G401 (cell line): ENCODE results near the gene CTSV. TPM values are rescaled to one million over a fixed set of nuclear protein-coding genes. Genes with fewer than 3 reads are reported as not detected.
"Not testable (repeated sequence)": the region's sequence is repeated elsewhere in the genome, so short reads cannot be mapped to it uniquely, and the experiment has no call there.

Experiments used
- DNase-seq: peaks from one replicate; pipeline ENCODE4 v3.0.0-alpha.2; 2015; ENCODE audit warnings: low spot score
- in situ Hi-C: cut with HindIII; loops from 2 replicates; pipeline ENCODE4 v1.10.0; 2016; ENCODE audit warnings: low sequenced_read_pairs, mixed read lengths
- total RNA-seq: library from RNA; depleted of rRNA; stranded (reverse); fragments of >200 nt; shearing (Covaris generic); gene quantifications from 2 replicates; pipeline ENCODE4 v1.2.3, GENCODE V29; 2014

The CTSV gene
- total RNA-seq, 1 experiment from 2014 or later: 18.6 TPM

DNA sequence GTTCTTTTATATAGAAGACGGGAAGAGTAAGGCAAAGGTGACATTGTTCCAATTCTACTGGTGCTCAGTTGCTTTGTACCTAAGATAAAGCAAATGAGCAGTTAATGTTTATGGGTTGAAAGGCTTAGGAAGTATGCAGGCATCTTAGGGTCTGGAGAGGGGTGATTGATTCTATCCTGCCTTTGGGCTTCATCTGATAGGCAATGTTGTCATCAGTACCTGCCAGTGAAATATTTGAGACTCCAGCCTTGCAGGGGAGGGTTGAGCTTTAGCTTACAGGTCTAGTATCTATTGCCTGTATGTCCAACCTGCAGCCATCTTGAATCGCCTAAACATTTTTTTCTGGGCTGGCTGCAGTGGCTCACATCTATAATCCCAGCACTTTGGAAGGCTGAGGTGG, 13.8 kb upstream of the CTSV start:
- DNase-seq: no peak
- in situ Hi-C loops: no loop called here

DNA sequence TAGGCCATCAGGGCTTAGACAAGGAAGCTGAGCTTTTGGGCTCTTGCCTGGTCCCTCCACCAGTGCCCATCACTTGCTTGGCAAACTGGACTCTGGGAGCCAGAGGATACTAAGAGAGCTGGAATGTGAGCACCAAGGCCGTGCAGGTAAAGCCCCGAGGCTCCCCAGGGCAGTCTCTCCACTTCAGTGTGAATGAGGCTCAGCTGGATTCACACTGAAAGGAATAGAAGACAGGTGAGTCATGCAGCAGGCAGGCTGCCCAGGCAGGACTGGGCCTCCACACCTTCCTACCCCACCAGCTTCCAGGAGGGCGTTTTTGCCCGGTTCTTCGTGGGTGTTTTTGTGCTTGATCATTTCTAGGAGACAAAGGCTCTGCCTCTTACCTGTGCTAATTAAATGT, 7.3 kb upstream of the CTSV start:
- no peak for DNase-seq
- in situ Hi-C loops: no loop called here

DNA sequence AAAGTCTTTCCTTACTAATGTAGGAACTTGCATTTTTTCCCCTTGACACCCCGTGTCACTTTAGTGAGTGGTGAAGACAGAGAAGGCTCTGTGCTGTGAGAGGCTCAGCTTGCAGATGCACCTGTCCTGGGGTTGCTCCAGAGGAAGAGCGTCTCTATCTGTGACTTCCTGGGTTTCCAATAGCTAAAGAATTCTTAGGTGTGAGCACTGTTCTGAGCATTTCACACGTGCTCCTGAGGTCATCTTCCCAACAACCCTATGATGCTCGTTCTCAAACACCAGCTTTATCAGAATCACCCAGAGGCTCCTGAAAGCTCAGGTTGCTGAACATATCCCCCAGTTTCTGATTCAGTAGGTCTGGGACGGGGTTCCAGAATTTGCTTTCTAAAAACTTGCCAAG, 6.4 kb upstream of the CTSV start:
- DNase-seq: no peak
- in situ Hi-C loops: no loop called here

DNA sequence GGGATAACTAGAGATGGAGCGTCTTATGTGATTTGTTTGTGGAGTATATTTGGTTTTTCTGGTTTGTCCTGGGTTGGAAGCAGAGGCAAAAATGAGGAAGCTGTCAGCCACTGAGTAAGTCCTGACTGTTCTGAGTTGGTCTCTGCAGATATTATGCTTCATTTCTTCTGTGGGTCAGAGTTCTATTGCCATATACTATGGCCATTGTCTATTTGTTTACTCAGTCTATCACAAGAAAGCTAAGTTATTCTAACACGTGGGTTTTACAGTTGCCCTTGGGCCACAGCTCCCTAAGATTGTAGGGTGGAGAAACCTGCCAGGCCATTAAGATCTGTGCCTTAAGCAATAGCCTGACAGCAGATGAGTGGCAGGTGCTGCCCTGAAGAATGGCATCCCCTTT, 3.0 kb upstream of the CTSV start:
- in situ Hi-C loops: no loop called here

DNA sequence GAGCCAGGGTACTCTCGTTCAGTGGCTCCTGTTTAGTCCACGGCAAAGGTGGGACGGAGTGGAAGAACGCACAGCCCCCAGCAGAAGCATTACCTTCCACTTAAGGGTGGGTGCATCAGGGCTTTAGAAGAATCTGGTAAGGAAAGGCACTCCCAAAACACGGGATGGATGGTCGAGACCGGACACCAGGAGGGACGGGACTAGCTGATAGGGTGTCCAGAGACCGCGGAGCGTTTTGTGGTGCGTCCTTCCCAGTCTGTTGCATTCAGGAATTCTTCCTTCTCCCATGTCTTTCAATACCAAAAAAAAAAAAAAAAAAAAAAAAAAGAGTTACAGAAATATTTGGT, 545 bp upstream of the CTSV start:
- in situ Hi-C loops: no loop called here
- peak; percentile 1 for DNase-seq

More for the DNA sequence above, 3.0 kb upstream of the CTSV start:
- no peak for DNase-seq

DNA sequence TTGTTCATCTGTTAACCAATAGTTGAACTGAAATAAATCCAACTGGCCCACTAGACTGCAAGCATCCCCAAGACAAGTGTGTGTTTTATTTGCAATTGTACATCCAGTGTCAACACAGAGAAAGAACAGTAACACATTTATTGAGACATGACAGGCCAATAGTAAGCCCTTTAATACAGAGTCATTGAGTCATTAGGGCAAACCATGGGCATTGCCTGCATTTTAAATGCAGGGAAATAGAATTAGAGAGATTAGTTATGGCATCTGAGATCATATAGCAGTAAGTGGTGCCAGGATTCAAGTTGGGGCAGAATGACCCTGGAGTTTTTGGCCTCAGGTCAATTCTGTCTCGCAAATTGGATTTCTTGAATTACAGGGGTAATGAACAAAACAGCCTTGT, 15.4 kb downstream of the CTSV start:
- DNase-seq, in situ Hi-C loops: not testable (repeated sequence)

DNA sequence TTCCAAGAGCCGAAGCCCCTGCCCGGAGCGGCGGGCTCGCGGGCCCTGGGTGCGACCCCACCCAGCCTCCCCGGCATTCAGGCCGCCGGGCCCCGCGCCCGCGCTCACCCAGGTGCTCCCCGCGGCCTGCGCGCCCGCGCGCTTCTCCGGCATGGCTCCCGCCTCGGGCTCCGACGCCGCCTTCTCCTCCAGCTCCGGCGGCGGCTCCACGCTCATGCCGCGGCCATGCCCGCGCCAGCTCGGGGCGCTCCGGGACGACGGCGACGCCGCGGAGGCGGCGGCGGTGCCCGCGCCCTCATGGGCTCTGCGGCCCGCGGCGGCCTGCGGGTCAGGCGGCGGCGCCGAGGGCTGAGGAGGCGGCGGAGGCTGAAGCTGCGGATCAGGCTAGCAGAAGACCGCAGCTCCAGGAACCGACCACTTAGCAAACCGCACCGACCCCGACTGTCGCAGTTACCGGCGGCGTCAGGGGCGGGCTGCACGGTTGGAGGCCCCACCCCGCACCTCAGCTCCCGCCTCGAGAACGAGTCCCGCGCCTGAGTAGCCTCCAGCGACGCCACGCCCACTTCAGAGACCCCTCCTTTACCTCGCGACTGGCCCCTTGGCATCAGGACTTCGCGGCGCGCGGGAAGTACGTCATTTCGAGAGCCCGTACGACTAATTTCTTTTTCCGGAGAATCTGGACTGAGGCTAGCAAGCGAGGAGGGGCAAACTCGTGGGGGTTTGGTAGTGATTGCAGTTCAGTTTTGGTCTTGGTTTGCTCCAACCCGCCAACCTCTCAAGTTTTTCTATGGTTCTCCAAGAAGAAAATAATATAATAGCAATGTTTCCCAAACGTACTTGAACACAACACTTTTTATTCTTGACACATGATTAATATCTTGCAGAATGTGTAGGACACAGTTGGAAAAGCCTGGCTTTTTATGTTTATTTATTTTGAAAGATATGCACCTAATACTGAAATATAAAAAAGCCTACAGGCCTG, 25.5 kb downstream of the CTSV start:
- in situ Hi-C loops: not testable (repeated sequence)
- peak; percentile 83 for DNase-seq

DNA sequence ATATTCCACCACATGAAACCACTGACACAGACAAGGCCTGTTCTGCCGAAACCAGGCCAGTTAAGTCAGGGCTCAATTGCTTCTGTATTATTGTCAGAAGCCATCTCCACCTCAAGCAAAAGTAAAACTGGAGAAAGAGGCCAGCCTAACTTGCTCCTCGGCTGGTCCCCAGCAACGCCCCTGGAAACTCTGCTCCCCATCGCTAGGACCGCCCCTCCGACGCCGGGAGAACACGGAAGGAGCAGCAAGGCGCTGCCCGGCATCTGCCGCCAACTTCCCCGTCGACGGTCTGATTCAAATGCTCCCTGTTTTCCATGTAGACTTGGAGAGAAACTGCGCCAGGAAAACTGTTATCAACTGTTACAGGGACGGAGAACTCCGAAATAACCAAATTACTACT, 26.3 kb downstream of the CTSV start:
- DNase-seq: peak; percentile 2
- in situ Hi-C loops: not testable (repeated sequence)

DNA sequence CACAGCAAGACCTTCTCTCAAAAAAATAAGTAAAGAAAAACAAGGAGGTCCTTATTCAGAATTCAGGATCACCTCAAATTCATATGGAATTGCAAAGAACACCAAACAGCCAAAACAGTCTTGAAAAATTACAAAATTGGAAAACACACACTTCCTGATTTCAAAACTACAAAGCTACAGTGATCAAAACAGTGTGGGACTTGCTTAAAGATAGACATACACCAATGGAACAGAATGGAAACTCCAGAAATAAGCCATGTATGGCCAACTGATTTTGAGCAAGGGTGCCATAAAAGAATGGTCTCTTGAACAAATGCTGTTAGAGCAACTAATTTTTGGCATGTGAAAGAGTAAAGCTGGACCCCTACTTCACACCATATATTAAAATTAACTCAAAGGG, 36.7 kb downstream of the CTSV start:
- DNase-seq, in situ Hi-C loops: not testable (repeated sequence)

DNA sequence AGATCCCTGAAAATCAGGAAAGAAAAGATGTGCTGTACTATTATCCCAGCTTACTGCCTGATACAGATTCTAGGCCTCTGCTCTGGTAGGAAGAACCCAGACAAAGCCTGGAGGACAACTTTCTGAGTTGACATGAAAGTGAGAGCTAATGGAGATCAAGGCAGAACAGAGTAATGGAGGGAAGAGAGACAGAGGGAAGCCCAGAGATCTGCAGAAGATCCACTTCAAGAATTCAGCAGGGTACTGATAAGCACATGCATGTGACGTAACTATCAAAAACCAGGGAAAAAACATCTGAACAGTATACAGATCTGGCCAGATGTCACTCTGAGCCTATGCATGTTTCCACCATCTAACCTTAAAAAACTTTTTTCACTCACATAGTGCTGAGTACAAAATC, 37.6 kb downstream of the CTSV start:
- DNase-seq, in situ Hi-C loops: not testable (repeated sequence)

DNA sequence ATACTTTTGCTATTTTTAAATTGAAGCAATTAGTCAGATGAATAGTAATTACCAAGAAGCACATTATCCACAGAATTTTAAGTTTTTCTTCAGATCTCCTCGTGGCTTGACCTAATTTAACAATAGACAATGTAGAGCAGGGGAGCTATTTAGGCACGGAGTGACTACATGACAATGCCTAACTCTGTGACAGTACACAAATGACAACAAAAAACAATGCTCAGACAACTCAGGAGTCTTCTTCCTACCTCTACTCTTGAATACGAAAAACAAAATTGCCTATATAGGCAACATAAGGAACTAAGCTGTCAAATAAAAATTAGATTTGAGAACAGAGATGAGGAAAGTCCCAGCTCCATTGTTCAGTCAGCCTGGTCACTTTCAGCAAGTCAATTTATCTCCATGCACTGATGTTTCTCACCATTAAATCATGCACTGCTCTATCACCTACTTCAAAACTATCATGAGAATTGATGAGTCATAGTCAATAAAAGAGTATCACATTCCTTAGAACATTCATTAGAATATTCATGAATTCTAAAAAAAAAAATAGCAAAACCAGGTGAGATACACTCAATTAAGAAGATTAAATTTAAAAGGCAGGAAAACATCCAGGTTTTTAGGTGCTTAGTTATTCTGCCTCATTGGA, 38.7 kb downstream of the CTSV start:
- in situ Hi-C loops, DNase-seq: not testable (repeated sequence)

DNA sequence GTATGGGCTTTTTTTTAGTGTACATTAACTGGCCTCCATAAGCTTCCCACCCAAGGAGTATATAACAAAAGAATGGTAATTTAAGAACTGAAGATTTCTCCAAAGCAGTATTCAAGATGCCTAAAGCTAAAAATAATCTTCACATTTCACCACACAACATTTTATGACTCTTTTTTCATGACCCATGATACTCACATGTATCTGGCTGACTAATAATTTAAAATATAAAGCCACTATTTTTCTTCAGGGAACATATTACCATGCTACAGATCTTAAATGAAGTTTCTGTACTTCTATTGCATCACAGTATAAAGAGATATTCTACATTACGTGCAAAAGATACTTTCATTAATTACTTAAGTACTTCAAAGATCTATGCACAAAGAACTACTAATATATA, 39.2 kb downstream of the CTSV start:
- DNase-seq, in situ Hi-C loops: not testable (repeated sequence)

DNA sequence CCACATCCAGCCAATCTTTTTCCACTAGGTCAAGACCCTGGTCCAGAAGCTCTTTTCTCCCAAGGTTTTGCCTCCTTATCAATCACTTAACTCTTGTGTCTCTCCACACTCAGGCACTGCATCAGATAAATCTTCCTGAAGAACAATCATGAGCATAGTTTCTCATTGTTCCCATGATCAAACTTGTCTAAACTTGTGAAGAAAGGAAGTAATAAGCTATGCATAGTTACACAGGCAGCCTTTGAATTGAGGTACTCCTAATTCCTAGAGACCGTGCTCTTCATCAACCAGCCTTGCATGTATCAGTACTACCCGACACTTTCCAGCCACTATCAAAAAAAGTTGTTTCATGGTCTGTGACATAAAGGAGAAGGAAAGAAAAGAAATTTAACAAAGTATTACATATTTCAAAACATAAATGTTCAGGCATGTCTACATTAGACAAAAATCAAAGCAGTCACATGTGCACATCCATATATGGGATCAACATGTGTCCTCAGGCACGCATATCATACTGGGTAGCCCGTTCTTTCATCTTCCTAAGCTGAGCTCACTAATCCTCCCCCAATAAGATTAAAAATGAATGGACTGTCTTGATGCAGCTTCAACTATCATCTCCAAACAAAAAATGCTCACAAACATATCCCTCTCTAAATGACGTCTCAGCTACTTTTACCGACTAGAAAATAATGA, 41.8 kb downstream of the CTSV start:
- DNase-seq, in situ Hi-C loops: not testable (repeated sequence)

DNA sequence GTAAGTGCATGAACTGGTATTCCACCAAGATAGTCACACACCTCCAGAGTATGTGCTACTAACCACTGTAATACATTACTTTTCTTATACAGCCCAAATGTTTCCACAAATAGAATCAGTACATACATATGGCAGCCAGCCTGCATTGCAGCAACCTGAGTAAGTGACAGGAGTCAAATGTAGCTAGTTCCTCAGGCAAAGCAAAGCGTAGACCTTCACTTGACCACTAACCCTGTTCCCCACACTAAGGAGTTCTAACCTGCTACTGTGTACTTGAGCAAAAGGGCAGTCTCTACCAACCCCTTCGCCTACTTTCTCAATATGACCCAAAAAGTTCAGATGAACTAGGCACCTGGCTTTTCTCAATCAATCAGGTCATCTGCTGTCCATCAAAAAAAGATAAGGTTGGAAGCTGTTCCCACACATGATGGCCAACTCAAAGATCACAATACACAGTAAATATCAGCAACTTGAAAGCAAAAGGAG, 44.4 kb downstream of the CTSV start:
- in situ Hi-C loops, DNase-seq: not testable (repeated sequence)

DNA sequence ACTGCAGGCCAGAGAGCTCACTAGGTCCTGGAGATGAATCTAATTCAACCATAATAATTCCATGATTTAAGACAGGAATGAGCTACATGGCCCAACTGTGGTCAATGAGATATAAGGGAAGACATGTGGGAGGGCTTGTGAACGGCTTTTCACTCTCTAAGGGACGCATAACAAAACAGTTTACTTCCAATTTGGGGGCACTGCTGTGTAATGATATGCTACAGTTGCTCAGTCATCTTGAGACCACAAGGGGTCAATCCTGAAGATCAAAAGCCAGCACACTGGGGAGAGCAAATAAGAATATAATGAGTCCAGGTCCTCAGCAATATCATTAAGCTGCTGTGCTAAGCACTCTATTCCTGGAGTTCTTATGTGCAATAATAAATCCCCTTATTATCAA, 46.6 kb downstream of the CTSV start:
- DNase-seq, in situ Hi-C loops: not testable (repeated sequence)

DNA sequence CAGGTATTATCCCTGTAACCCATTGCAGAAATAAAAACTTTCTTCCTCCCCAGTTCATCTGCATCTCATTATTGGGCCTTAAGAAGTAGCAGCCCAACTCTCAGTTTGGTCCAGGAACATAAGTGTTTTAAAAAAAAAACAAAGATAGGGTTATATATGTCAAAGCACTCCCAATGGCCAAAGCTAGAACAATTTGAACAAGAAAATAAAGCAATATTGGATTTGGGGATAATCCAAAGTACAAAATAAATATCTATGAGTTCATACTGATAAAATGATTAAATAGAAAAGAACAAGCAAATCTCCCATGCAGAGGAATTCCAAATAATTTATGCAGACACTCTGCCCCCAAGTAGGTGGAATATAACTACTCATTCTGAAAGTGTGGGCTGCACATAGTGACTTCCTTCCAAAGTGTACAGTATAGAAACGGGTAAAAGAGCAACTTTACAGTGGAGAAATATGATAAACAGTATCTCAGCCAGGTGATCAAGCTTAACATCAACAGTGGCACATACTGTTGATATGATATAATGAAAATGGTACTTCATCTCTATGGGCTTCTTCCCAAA, 49.1 kb downstream of the CTSV start:
- in situ Hi-C loops, DNase-seq: not testable (repeated sequence)

DNA sequence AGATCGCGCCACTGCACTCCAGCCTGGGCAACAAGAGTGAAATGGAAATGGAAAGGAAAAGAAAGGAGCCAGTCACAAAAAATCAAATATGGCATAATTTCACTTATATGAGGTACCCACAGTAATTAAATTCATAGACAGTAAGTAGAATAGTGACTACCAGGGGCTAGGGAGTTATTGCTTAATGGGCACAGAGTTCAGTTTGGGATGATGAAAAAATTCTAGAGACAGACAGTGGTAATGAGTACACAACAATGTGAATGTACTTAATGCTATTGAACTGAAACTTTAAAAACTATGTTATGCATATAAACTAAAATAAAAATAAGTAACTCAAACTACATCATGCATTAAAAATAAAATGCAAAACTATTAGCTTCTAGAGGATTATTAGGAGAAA, 54.1 kb downstream of the CTSV start:
- in situ Hi-C loops, DNase-seq: not testable (repeated sequence)

DNA sequence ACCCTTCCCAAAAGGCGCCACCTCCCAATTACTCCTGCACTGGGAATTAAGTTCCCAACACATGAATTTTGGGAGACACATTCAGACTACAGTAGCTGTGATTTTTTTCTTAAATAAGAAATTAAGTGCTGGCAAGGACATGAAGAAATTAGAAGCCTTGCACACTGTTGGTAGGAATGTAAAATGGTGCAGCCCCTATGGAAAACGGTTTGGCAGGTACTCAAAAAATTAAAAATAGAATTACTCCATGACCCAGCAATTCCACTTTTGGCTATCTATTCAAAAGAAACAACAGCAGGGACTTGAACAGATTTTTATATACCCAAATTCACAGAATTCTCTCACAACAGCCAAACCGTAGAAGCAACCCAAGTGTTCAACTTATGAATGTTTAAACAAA, 54.8 kb downstream of the CTSV start:
- DNase-seq, in situ Hi-C loops: not testable (repeated sequence)

DNA sequence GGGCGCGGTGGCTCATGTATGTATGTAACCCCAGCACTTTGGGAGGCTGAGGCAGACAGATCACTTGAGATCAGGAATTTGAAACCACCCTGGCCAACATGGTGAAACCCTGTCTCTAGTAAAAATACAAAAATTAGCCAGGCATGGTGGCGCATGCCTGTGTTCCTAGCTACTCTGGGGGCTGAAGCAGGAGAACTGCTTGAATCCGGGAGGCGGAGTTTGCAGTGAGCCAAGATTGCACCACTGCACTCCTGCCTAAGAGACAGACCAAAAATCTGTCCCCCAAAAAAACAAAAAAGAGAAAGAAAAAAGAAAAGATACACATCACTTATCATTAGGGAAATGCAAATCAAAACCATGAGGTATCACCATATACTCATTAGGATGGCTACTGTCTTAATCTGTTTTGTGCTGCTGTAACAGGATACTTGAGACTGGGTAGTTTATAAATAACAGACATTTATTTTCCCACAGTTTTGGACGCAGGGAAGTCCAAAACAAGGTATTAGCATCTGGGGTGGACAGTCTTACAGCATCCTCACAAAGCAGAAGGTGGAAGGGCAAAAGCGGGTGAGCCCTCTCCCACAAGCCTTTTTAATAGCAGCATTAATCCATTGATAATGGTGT, 55.3 kb downstream of the CTSV start:
- in situ Hi-C loops, DNase-seq: not testable (repeated sequence)
